Measurements from ENCODE around the gene VPS18.
A peak's percentile ranks its signal among the peaks of the same experiment; 100 is the strongest.
"Not testable (repeated sequence)": the region's sequence is repeated elsewhere in the genome, so short reads cannot be mapped to it uniquely, and the experiment has no call there.

Gene VPS18

DNA sequence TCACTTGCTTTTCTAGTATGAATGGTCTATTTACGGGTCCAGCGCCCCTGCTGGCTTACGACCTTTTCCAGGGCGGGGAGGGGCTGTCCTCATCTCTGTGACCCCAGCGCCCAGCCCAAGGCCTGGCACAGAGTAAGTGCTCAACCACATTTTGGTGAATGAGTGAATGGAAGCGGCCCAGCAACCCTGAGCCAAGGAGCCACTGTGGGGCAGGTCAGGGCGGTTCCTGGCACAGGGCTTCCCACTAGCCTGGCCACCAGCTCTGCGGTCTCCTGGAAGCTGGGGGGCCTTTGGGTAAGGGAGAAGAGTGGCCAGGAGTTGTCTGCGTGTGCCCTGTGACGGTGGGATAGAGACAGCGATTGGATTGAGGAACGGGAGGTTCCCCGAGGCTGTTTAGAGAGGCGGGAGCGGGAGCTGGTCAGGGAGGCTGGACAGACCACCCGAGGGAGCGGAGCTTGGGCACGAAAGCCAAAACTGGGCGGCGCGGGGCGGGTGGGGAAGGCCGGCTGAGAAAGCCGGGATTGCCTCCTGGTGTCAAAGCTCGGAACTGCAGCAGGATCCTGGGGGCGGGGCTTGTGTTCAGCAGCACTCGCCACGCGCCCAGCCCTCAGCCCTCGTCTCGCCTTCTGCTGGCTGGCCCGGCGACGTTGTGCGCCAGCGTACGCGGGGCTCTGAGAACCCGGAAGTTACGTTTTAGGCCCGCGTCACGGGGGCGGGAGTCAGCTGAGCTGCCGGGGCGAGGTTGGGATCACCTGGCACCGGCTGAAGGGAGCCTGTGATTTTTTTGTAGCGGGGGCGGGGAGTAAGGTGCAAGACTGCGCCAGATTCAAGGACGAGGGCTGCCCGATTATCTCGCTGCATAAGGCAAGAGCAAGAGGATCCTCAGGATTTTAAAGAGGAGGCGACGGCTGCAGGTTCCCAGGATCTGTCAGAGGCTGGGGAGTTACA is at the start of gene VPS18:
Gene VPS18, plus strand, starts transcription at position 718 of the 948 bp plus-strand sequence. CDS start 319 bp downstream, outside the sequence.
- DNase-seq (ENCODE audit: low read depth, low spot score) = peak; percentile 89

DNA sequence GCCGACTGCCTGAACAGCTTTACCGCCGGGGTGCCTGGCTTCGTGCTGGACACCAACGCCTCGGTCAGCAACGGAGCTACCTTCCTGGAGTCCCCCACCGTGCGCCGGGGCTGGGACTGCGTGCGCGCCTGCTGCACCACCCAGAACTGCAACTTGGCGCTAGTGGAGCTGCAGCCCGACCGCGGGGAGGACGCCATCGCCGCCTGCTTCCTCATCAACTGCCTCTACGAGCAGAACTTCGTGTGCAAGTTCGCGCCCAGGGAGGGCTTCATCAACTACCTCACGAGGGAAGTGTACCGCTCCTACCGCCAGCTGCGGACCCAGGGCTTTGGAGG is 49.6 kb upstream of the VPS18 start:
- DNase-seq (ENCODE audit: low read depth, low spot score) = no peak

DNA sequence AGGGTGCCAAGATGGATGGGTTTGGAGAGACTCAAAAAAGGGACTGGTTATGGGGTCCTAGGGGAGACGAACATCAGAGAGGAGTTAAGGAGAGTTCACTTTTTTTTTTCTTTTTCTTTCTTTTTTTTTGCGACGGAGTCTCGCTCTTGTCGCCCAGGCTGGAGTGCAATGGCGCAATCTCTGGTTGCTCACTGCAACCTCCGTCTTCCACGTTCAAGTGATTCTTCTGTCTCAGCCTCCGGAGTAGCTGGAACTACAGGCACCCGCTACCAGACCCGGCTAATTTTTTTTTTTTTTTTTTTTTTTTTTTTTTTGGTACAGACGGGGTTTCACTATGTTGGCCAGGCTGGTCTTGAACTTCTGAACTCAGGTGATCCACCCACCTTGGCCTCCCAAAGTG is 49.2 kb upstream of the VPS18 start:
- no peak for DNase-seq (ENCODE audit: low read depth, low spot score)

DNA sequence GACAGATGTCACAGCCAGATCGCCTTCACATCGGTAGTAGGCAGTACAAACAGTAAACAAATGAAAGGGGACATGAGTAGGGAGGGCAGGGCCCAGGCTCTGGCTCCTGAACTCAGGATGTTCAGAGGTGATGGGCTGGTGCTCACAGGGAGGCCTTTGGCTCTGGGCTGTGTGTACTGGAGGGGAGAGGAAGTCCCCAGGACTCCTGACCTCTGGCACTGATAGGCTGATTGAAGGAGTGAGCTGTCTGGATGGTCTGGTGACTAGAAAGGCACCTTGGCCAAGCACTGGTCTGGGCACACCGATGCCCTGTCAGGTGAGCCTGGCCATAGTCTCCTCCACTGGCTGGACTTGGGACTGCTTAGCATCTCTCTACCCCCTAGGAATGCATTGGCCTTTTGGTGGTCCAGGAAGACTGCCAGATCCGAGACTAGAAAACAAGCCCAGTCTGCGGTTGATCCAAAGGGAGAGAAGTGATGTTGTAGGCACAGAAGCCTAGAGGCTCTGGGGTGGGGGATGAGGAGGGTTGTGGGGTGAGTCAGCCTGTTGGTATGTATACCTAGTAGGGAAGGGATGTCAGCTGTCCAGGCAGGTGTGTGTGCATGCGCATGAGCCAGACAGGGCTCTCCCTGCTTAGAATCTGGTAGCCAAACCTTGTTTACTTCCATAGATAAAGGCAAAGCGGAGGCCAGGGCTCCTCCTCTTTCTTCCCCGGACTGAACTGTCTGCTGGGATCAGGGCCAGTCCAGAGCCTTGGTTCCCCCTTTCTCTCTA is 48.6 kb upstream of the VPS18 start:
- DNase-seq (ENCODE audit: low read depth, low spot score) = no peak

GRCh38 chr15:40846841-40847222 is 47.4 kb upstream of the VPS18 start:
- no peak for DNase-seq (ENCODE audit: low read depth, low spot score)

GRCh38 chr15:40847223-40847961 is 46.9 kb upstream of the VPS18 start:
- DNase-seq (ENCODE audit: low read depth, low spot score) = no peak

DNA sequence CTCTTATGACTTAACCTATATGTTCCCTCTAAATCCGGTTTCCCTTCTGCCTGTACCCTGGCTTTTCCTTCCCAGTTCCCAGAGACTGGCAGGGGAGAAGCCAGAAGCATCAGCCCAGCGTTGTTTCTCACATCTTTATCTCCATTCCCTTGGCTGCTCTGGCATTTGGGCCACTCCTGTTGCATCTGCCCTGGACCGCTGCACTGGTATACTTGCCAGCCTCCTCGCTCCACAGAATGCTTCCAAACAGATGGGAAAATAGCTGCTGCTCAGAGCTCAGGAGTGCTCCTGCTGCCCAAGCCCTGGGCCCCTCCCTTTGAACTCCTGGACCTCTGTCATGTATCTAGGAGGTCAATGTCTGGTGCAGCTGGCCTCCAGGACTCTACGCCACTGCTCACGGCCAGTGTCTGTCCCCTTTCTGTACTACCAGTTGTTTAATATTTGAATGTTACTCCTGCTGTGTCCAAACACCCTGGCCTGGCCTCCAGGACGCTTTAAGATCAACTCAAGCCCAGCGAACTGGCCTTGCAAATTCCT is 43.6 kb upstream of the VPS18 start:
- no peak for DNase-seq (ENCODE audit: low read depth, low spot score)

DNA sequence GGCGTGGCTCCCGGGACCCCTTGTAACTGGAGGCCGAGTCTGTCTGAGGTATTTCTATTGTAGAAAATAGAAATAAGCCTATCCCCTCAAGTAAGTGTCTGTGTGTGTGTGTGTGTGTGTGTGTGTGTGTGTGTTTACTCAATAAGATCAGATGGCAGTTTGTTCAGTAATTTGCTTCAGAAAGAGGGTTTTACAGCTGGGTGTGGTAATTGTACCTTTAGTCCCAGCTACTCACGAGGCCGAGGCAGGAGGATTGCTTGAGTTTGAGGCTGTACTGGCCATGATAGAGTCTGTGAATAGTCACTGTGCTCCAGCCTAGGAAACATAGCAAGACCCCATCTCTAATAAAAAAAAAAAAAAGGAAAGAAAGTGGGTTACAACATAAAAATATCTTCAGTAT is 41.7 kb upstream of the VPS18 start:
- DNase-seq (ENCODE audit: low read depth, low spot score) = no peak

DNA sequence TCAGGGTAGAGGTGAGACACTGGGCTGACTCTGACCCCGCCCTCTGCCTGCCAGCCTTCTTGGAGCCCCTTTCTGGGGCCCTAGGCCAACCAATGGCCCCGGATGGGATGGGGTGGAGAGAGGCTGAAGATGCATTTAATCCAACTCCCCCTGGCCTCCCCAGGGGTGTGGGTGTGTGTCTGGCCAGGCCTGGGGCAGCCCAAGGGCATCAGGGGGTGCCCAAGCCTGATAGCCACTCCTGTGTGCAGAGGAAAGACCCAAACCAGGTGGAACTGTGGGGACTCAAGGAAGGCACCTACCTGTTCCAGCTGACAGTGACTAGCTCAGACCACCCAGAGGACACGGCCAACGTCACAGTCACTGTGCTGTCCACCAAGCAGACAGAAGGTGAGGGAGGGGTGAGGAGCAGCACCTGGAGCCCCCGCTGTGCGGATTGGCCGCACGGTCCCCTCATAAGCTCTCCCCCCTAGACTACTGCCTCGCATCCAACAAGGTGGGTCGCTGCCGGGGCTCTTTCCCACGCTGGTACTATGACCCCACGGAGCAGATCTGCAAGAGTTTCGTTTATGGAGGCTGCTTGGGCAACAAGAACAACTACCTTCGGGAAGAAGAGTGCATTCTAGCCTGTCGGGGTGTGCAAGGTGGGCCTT is 40.9 kb upstream of the VPS18 start:
- DNase-seq (ENCODE audit: low read depth, low spot score) = no peak

DNA sequence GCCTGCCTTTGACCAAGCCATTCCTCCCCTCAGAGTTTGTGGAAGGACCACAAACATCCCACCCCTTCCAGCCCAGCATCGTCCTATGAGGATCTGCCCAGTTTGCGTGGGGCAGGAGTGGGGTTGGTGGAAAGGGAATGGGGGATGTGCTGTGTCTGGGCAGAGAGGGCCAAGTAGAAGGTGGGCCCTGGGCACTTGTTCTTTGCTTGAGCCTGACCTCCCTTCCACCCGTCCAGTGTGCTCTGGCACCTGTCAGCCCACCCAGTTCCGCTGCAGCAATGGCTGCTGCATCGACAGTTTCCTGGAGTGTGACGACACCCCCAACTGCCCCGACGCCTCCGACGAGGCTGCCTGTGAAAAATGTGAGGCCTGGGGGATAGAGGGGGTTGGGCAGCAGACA is 40.1 kb upstream of the VPS18 start:
- no peak for DNase-seq (ENCODE audit: low read depth, low spot score)

- no peak for DNase-seq (ENCODE audit: low read depth, low spot score)
Observed at GRCh38 chr15:40855706-40856234, 38.5 kb upstream of the VPS18 start.

DNA sequence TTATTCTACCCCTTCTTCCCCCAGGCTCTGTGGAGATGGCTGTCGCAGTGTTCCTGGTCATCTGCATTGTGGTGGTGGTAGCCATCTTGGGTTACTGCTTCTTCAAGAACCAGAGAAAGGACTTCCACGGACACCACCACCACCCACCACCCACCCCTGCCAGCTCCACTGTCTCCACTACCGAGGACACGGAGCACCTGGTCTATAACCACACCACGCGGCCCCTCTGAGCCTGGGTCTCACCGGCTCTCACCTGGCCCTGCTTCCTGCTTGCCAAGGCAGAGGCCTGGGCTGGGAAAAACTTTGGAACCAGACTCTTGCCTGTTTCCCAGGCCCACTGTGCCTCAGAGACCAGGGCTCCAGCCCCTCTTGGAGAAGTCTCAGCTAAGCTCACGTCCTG is 37.5 kb upstream of the VPS18 start:
- DNase-seq (ENCODE audit: low read depth, low spot score) = no peak

DNA sequence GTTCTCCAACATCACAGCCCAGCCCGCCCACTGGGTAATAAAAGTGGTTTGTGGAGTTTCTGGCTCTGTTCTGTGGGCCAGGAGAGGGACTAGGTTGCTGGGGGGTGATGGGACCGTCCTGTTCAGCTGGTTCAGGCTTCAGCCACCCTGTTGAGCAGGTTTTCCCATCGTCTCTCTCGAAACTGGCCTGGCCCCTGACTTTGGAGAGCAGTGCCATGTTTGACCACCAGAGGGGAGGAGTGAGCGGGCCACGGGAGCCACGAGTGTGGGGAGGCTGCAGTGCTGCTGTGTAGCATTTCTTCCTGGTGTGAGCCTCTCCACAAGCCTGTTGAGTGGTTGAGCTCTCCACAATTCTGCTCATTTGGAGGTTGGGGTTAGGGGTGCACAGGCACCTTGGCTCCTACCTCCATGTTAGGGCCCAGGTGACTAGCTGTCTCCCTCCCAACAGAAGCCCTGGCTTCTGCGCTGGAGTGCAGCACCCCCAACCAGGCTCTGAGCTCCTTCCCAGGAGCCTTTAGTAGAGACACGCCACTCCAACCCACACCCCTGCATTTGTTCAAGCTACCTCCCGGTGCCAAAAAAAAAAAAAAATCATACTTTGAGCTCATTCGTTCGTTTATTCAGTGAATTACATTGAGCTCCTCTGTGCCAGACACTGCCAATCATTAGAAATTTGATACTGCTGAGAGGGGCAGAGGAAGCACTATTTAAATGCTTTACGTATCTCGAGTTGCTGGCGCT is 36.5 kb upstream of the VPS18 start:
- peak; percentile 37 for DNase-seq (ENCODE audit: low read depth, low spot score)

DNA sequence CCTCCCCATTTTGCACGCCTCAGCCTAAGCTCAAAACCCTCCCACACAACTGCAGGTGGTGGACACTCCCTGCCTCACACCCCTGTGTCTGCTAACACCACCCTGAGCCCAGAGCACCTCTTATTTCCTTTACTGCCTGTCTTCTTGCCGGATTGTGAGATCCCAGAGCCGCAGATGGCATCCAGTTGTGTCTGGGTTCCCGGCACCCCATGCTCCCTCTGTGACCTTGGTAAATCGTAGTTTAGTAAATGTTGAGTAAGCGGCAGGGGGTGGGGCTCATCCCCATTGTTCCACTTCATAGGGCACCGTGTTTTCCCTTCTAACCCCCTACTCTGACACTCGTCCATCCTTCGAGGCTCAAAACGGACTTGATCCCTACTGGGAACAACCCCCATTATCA is 35.5 kb upstream of the VPS18 start:
- no peak for DNase-seq (ENCODE audit: low read depth, low spot score)

- DNase-seq (ENCODE audit: low read depth, low spot score) = no peak
Observed at GRCh38 chr15:40859206-40859851, 34.9 kb upstream of the VPS18 start.

- not testable (repeated sequence) for DNase-seq (ENCODE audit: low read depth, low spot score)
Observed at GRCh38 chr15:40861147-40861546, 33.1 kb upstream of the VPS18 start.

GRCh38 chr15:40863660-40864270 is 30.5 kb upstream of the VPS18 start:
- DNase-seq (ENCODE audit: low read depth, low spot score) = no peak

DNA sequence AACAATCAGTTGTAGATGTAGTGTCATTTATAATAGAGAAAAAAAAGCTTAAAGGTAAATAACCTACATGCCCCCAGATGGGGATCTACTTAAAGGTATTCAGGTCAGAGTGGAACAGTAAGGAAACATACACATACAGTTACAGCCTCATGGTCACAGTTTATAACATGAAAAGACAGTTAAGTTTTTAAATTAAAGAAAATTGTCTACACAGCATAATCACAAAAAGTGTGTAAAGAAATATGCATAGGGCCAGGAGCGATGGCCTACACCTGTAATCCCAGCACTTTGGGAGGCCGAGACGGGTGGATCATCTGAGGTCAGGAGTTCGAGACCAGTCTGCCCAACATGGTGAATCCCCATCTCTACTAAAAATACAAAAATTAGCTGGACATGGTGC is 27.1 kb upstream of the VPS18 start:
- no peak for DNase-seq (ENCODE audit: low read depth, low spot score)

DNA sequence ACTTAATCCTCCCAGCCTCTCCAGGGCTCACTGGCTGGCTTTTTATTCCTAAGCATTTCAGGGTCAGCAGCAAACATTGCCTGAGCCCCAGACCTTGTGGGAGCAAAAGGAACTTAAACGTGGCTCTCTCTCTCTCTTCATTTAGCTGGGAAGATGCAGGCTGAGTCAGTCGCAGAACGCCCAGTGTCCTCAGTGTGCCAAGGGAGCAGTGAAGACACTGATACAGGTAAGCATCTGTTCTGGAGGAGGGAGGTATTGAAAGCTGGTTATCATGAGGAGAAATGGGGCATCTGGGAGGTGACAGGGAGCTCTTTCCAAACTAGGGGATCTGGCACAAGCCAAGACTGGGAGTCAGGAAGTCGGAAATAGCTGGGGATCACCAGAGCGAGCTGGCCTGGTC is 24.6 kb upstream of the VPS18 start:
- DNase-seq (ENCODE audit: low read depth, low spot score) = no peak

Data from brain pericyte (primary cell).